Measurements from ENCODE around the gene KCNK2.

Gene KCNK2

DNA sequence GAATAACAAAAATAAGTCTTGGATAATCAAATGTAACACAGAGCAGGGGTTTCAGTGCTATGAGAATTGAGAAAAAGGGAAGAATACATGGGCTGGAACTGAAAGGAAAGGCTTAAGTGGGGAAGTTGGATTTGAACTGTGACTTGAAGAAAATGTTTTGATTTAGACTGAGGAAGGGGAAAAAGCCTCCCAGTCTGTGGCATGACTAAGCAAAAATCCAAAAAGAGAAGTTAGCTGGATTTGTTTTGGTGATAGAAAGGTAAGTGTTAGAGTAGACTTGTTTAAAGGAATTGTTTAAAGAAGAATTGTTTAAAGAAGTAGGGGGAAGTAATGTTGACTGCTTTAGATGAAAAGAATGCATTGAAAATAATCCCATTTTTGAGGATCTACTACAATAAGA, 46.0 kb downstream of the KCNK2 start:
- H3K4me2 ChIP-seq (ENCODE audit: low read length) = no peak overlapping the region
- H3K27me3 ChIP-seq (ENCODE audit: control insufficient read depth, low read length) = no peaks in the 10 kb centered on the region
- H3K4me3 ChIP-seq (ENCODE audit: low read length) = no peak overlapping the region
- H3K9me3 ChIP-seq (ENCODE audit: control insufficient read depth, insufficient read depth, low read length) = 0 out of 2 replicates have a peak, but pooled peaks cover 2% of the 10 kb centered on the region
- H3F3A ChIP-seq (ENCODE audit: control insufficient read depth, insufficient read depth) = no peaks in the 10 kb centered on the region
- H3K27ac ChIP-seq (ENCODE audit: low read depth, low read length) = no peak overlapping the region
- H3K9me2 ChIP-seq (replicated peaks; ENCODE audit: control insufficient read depth, low read length) = no peaks in the 10 kb centered on the region
- no peaks in the 10 kb centered on the region for H3K36me3 ChIP-seq (ENCODE audit: control insufficient read depth, low read length)
- H4K20me1 ChIP-seq (ENCODE audit: control insufficient read depth, insufficient read depth, low read depth, low read length) = no peaks in the 10 kb centered on the region
- H3K4me1 ChIP-seq (ENCODE audit: control insufficient read depth, low read length) = no peaks in the 10 kb centered on the region
- no peaks in the 10 kb centered on the region for H3K79me2 ChIP-seq (ENCODE audit: control insufficient read depth, low read length)
- no peak for TF ChIP-seq EZH2phosphoT487 (IDR thresholded peaks at IDR 0.05; ENCODE audit: borderline replicate concordance, low read length)
- TF ChIP-seq, protein P1, sequence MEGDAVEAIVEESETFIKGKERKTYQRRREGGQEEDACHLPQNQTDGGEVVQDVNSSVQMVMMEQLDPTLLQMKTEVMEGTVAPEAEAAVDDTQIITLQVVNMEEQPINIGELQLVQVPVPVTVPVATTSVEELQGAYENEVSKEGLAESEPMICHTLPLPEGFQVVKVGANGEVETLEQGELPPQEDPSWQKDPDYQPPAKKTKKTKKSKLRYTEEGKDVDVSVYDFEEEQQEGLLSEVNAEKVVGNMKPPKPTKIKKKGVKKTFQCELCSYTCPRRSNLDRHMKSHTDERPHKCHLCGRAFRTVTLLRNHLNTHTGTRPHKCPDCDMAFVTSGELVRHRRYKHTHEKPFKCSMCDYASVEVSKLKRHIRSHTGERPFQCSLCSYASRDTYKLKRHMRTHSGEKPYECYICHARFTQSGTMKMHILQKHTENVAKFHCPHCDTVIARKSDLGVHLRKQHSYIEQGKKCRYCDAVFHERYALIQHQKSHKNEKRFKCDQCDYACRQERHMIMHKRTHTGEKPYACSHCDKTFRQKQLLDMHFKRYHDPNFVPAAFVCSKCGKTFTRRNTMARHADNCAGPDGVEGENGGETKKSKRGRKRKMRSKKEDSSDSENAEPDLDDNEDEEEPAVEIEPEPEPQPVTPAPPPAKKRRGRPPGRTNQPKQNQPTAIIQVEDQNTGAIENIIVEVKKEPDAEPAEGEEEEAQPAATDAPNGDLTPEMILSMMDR (IDR thresholded peaks at IDR 0.05; ENCODE audit: low read depth, low read length, poor library complexity, severe bottlenecking) = no peak

DNA sequence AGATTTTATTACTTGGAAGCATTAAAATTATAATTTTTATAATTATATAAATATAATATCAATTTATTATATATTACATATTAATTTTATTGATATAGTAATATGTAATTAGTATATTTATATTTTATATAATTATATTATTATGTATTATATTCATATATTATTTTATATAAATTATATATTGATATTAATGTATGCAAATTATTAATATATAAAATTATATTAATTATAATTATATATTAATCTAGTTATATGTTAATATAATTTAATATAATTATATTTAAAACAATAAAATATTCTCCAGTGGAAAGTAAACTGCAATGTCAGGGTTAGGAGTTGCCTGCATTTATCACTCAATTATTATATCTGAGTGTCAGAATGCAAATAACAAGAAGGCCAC, 48.8 kb downstream of the KCNK2 start:
- Histone ChIP-seq H3K9me3 (ENCODE audit: control insufficient read depth, insufficient read depth, low read length) (0 out of 2 replicates have a peak, but pooled peaks cover 2% of the 10 kb centered on the region), H3F3A (ENCODE audit: control insufficient read depth, insufficient read depth) (no peaks in the 10 kb centered on the region), H3K4me3 (ENCODE audit: low read length) (no peak overlapping the region), H3K4me1 (ENCODE audit: control insufficient read depth, low read length) (no peaks in the 10 kb centered on the region), H3K36me3 (ENCODE audit: control insufficient read depth, low read length) (no peaks in the 10 kb centered on the region), H3K27ac (ENCODE audit: low read depth, low read length) (no peak overlapping the region), H3K4me2 (ENCODE audit: low read length) (no peak overlapping the region), H4K20me1 (ENCODE audit: control insufficient read depth, insufficient read depth, low read depth, low read length) (no peaks in the 10 kb centered on the region), H3K9me2 (replicated peaks; ENCODE audit: control insufficient read depth, low read length) (no peaks in the 10 kb centered on the region), H3K27me3 (ENCODE audit: control insufficient read depth, low read length) (no peaks in the 10 kb centered on the region), H3K79me2 (ENCODE audit: control insufficient read depth, low read length) (no peaks in the 10 kb centered on the region)
- TF ChIP-seq EZH2phosphoT487 (IDR thresholded peaks at IDR 0.05; ENCODE audit: borderline replicate concordance, low read length) = no peak
- TF ChIP-seq, protein P1 (IDR thresholded peaks at IDR 0.05; ENCODE audit: low read depth, low read length, poor library complexity, severe bottlenecking) = no peak

DNA sequence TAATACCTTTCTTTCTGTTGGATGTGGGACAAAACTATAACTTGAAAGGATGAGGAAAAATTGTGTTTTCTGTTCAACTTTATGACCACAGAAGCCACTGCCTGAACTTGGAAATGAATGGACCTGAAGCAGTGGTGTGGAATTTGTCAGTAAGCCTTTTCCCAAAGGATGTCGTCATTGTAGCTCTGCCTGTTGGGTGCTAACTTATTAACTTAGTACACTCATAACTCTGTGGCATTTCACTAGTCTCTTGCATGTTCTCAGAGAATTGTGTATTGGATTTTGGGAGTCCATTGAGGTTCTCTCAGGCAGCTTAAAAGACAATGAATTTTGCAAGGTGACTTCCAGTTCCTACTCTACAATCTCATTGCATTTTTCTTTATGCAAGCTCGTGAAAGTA, 49.6 kb downstream of the KCNK2 start:
- Histone ChIP-seq H3K9me2 (replicated peaks; ENCODE audit: control insufficient read depth, low read length) (no peaks in the 10 kb centered on the region), H3K36me3 (ENCODE audit: control insufficient read depth, low read length) (no peaks in the 10 kb centered on the region), H3K27ac (ENCODE audit: low read depth, low read length) (no peak overlapping the region), H3K4me1 (ENCODE audit: control insufficient read depth, low read length) (no peaks in the 10 kb centered on the region), H4K20me1 (ENCODE audit: control insufficient read depth, insufficient read depth, low read depth, low read length) (no peaks in the 10 kb centered on the region), H3K4me2 (ENCODE audit: low read length) (no peak overlapping the region), H3K27me3 (ENCODE audit: control insufficient read depth, low read length) (no peaks in the 10 kb centered on the region), H3F3A (ENCODE audit: control insufficient read depth, insufficient read depth) (no peaks in the 10 kb centered on the region), H3K79me2 (ENCODE audit: control insufficient read depth, low read length) (no peaks in the 10 kb centered on the region), H3K4me3 (ENCODE audit: low read length) (no peak overlapping the region), H3K9me3 (ENCODE audit: control insufficient read depth, insufficient read depth, low read length) (0 out of 2 replicates have a peak, but pooled peaks cover 2% of the 10 kb centered on the region)
- TF ChIP-seq EZH2phosphoT487 (IDR thresholded peaks at IDR 0.05; ENCODE audit: borderline replicate concordance, low read length) = no peak
- TF ChIP-seq, protein P1 (IDR thresholded peaks at IDR 0.05; ENCODE audit: low read depth, low read length, poor library complexity, severe bottlenecking) = no peak
